ENCODE results near the gene CLINT1.

Gene CLINT1

GRCh38 chr5:157820593-157821252 is 38.2 kb downstream of the CLINT1 start:
- no peak for DNase-seq (ENCODE audit: low read depth in 2 of 2)

DNA sequence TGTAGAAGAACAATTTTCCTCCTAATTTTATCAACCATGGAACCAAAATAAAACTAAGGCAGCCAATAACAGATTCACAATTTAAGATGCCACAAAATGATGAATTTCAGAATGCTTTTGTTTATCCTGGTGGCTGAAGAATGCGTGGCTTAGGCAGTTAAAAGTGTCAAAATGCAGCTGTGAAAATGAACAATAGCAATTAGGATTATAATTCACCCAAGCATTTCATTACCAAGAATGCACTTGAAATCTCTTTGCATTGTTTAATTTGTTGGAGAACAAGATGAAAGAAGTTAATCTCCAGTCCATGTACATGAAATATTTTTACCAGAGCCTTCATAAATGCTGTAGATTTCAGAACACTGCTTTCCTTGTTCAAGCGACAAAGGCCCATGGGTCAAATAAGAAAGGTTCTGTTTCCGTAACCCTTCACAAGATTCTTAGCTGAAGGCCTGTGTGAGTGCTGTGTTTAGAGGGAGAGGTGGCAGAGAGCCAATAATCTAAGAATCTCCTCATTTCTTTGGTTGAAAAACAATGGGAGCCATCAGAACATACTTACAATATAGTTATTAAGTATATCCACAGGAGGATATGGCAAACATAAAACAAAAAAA is 39.3 kb downstream of the CLINT1 start:
- DNase-seq (ENCODE audit: low read depth in 2 of 2): no peak

GRCh38 chr5:157818368-157818767 is 40.6 kb downstream of the CLINT1 start:
- no peak for DNase-seq (ENCODE audit: low read depth in 2 of 2)

DNA sequence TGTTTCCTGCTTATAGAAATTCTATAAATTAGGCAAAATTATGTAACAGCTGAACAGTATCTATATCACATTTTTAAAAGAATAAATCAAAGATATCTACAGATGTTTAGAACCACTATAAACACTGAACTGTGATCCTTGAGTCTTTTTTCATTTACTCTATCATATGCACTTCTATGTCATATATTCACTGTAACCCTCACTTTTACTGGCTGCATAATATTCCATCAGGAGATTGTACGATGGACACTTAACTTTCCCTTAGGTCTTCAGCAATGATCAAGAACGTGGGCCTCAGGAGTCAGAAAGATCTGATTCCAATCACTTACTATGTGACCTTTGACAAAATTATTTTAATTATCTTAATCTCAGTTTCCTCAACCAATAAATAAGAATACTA is 41.0 kb downstream of the CLINT1 start:
- DNase-seq (ENCODE audit: low read depth in 2 of 2): no peak

DNA sequence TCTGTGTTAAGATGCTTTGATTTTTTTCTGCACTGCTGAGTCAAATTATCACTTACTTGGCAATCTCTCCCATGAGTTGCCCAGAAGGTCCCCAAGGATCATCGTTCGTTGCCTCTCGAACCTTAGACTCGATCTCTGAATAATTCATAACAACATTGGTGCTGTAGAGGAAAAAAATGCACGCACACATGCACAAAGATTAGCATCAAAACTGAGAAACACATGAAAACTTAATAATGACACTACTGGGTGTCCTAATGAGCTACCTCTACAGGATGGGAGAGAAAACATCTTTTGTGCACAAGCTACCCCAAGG is 41.6 kb downstream of the CLINT1 start:
- no peak for DNase-seq (ENCODE audit: low read depth in 2 of 2)

DNA sequence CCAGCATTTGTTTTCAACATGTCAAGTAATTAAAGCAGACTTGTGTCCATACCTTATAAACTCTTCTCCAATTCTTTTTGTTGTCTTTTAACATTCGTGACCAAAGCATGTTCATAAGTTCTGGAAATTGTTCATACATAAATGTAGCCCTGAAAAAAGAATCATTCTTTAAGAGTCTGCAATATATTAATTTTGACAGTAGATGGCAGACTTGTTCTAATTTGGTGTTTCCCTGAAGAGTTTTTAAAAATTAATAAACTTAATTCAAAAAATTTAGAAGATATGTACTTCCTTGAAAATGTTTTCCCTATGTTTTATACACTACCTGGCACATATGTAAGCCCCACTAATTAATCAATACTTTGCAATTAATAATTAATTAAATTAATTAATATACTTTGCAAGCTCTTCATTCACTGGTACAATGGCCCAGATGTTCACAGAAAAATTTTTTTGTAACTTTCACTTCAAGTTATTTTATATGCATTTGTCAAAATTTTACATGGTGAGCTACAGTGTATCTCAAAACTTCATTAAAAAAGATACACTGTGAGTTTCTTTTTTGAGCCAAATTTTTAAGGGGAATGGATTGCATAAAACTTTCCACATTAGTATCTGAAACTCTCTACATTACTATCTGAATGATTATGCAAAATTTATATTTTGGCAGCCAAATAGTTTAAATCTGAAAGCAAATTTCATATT is 42.1 kb downstream of the CLINT1 start:
- DNase-seq (ENCODE audit: low read depth in 2 of 2): no peak

DNA sequence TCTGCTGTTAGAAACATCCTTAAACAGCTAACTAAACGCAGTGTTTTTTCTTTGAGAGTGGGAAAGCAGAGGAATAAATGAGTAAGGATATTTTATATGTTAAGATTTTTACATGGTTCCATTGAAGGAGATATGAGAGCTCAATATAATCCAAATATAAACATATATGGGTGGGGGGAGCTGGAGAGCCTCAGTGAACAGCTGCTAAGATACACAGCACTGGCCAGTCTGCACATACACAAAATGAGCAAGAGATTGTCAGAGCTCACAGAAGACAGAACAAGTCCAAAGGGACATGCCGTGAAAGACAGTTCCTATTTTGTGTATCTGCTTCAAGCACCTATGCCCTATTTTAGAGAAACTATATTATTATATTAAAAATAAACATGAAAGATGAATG is 46.9 kb downstream of the CLINT1 start:
- DNase-seq (ENCODE audit: low read depth in 2 of 2): no peak

GRCh38 chr5:157808043-157808442 is 50.9 kb downstream of the CLINT1 start:
- no peak for DNase-seq (ENCODE audit: low read depth in 2 of 2)

DNA sequence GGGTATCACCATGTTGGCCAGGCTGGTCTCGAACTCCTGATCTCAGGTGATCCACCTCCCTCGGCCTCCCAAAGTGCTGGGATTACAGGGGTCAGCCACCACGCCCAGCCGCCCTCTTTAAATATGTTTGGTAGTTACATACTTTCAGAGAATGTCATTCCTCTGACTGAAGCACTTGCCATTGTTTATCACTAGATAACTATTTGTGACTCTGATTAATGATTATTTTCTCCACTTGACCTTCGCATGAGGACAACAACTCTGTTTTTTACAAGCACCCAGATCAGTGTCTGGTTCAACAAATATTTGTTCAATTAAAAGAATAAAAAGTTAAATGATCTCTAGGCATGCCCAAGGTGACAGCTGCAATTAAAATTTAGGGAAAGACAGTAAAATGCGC is 56.2 kb downstream of the CLINT1 start:
- DNase-seq (ENCODE audit: low read depth in 2 of 2): no peak

- DNase-seq (ENCODE audit: low read depth in 2 of 2): no peak
Measured at GRCh38 chr5:157800137-157800536, 58.8 kb downstream of the CLINT1 start.

GRCh38 chr5:157799578-157799977 is 59.4 kb downstream of the CLINT1 start:
- no peak for DNase-seq (ENCODE audit: low read depth in 2 of 2)

DNA sequence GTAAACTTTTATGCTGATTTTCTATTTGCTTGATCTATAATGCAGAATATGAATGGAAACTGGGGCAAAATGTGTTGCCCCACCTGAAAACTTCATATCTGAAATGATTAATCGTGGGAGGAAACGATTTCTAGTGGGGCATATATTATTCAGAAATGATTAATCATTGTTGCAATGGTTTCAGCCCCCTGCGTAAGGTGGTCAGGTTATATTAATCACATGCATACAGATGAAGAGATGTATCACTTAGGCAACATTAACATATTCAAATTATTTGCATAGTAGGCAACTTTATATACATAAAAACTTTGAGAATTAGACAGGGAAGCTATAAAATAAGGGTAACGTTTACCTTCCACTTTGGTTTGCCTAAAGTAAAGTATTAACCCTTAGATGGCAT is 65.6 kb downstream of the CLINT1 start:
- DNase-seq (ENCODE audit: low read depth in 2 of 2): no peak

GRCh38 chr5:157785801-157786200 is 73.1 kb downstream of the CLINT1 start:
- no peak for DNase-seq (ENCODE audit: low read depth in 2 of 2)

GRCh38 chr5:157779221-157779620 is 79.7 kb downstream of the CLINT1 start:
- no peak for DNase-seq (ENCODE audit: low read depth in 2 of 2)

DNA sequence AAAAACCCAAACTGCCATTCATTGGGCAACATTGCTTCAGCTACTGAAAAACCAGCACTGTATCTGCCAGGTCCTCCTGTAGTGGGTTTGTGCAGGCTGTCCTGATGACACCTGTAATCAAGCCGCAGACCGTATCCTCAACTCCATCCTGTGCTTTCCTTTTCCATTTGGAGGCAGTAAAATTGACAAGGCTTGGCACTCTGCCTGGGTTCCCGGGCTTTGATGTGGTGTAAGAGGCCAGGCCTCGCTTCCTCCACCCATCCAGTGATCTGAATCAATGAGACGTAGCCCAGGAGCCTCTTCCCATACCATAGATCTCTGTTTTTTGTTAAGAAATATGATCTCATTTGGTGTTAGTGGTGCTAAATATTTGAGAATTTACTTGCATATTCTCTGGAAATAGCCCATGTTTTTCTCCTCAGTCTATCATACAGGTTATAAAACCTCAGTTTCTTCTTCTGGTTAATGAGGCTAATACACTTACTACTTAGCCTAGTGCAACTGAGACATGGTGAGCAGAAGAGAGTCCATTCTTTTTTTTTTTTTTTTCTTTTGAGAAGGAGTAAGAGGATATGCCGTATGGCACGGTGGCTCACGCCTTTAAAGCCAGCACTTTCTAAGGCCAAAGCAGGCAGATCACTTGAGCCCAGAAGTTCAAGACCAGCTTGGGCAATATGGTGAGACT is 80.7 kb downstream of the CLINT1 start:
- DNase-seq (ENCODE audit: low read depth in 2 of 2): no peak

GRCh38 chr5:157772127-157772526 is 86.8 kb downstream of the CLINT1 start:
- no peak for DNase-seq (ENCODE audit: low read depth in 2 of 2)

GRCh38 chr5:157770665-157771064 is 88.3 kb downstream of the CLINT1 start:
- DNase-seq (ENCODE audit: low read depth in 2 of 2): no peak

GRCh38 chr5:157767689-157768088 is 91.3 kb downstream of the CLINT1 start:
- DNase-seq (ENCODE audit: low read depth in 2 of 2): no peak

DNA sequence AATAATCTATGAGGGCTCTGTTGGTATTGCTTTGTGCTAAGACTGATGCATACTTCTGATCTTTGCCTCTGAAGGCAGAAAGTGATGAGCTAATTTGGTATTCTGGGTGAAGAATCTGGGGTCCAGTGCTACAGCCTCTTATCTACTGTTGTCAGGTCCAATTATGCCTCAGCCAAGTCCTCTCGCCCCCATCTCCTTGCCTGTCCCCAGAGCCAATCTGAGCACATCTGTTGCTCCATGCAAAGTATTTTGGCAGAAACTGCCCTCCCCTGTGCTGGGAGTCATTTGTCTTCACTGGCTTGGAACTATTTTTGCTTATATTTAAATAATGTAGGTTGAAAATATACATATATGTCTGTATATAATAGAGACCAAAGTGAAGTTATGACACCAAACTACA is 92.0 kb downstream of the CLINT1 start:
- DNase-seq (ENCODE audit: low read depth in 2 of 2): no peak

DNA sequence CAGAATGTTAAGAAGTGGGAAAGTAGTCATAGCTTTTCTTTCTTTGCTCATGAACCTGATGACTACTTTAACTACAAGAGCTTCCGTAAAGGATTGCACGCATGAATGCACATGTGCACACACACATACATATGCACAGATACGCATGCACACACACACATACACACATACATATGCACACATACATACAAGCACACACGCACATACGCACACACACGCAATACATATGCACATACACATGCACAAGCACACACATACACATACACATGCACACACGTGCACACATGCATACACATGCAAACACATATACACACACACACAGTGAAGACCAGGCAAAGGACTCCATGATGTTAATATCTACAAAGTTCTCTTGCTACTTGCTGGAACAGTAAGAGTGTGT is 92.5 kb downstream of the CLINT1 start:
- DNase-seq (ENCODE audit: low read depth in 2 of 2): no peak

DNA sequence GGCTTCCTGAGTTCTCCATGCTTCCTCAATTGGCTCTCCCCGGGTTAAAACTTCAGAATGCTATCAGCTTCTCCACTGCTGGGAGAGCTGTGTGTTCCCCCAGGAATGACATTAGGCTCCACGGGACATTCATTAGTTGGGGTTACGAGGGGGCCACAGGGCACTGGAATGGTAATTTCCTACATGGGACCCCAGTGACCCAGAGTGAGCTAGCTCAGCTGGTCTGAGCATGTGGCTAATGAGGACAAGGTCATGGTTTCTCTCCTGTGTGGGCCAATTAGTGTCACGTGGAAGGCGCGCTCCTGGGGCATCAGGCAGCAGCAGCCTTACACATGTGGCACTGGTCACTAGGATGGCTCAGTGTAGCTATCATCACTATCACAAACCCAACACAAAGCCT is 94.4 kb downstream of the CLINT1 start:
- no peak for DNase-seq (ENCODE audit: low read depth in 2 of 2)

DNA sequence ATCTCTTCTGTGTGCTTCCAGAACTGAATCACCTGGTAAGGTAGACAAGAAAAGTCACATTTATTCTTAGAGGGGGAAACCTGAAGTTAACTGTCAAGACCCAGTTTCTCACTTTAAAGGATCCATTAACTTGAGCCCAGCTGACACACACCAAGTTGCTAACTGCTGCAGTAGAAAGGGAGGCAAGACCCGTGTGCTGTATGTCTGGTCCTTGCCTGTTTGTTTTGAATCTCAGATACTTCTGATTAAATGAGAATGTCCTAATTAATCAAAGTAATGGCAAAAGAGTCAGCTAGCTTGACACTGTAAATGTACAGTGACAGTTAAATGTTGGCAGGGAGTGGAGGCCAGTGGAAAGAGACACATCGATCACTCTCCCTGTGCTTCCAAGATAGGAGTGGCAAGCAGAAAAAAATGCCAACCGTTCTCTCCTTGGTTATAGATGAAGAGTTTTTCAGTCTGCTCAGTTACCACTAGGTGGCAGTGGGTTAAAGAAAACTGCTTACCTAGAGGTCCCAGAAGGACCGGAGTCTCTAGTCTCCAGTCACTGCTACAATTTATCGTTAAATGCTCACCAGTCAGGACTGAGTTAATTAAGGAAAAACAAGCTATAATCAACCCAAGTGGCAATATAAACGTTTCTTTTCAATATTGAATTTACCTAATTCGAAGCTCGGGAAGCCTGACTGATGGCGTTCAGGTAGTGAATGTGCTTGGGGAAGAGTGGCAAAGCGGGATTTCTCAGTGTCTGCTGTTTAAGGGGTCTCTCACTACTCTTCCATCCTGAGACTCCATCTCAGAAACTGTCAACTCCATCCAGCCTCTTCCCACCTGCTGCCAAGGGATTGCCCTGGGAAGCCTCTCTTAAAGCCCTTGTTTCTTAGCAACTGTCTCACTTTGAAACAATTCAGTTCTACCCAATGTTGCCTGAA is 97.0 kb downstream of the CLINT1 start:
- no peak for DNase-seq (ENCODE audit: low read depth in 2 of 2)
